ENCODE measurements around the gene PPIF.

GRCh38 chr10:79377557-79378382 lies 30.5 kb downstream of the PPIF start:
- TF ChIP-seq POLR2A (IDR thresholded peaks at IDR 0.05) (no peak), CTCF (IDR thresholded peaks at IDR 0.05) (no peak)

Data from transverse colon (tissue), 3 donors.